ENCODE measurements around the gene ZDHHC3.

- no peak for TF ChIP-seq CTCF (IDR thresholded peaks at IDR 0.05; ENCODE audit: low read length)
- no peak for TF ChIP-seq EZH2phosphoT487 (IDR thresholded peaks at IDR 0.05; ENCODE audit: low read length)
Measured at GRCh38 chr3:44996556-44996969, 20.6 kb upstream of the ZDHHC3 start.
